HCT116 (cell line): Measurements from ENCODE around the gene SPATA12.

Experiments used
- CTCF ChIP-seq, 3 experiments: fragments of 200-600 bp in 1 of 3; sonication (generic) in 1 of 3; IDR thresholded peaks in 2 of 3; conservative IDR thresholded peaks in 1 of 3; 2 replicates each; pipeline ENCODE4 v1.5.1; 2012 to 2017; ENCODE audit warnings: low read depth in 2 of 3, low read length in 2 of 3, antibody characterized with exemption in 1 of 3, borderline replicate concordance in 1 of 3, control low read depth in 1 of 3, mild to moderate bottlenecking in 1 of 3, mixed read lengths in 1 of 3, mixed run types in 1 of 3, moderate library complexity in 1 of 3; ENCODE audit not compliant: insufficient read depth in 1 of 3
- ELF1 ChIP-seq: IDR thresholded peaks from 2 replicates; pipeline ENCODE4 v1.6.1; 2012; ENCODE audit warnings: low read depth, borderline replicate concordance
- EZH2 ChIP-seq: fragments of 200-600 bp; sonication (generic); IDR thresholded peaks from 2 replicates; pipeline ENCODE4 v1.6.1; 2017; ENCODE audit warnings: antibody characterized with exemption, mixed run types
- EZH2phosphoT487 ChIP-seq: fragments of 200-600 bp; IDR thresholded peaks from 2 replicates; pipeline ENCODE4 v1.6.1; 2018; ENCODE audit warnings: antibody characterized with exemption, borderline replicate concordance
- POLR2A ChIP-seq: IDR thresholded peaks from 2 replicates; pipeline ENCODE4 v1.7.0; 2011; ENCODE audit warnings: borderline replicate concordance; ENCODE audit not compliant: insufficient read depth, insufficient read length; ENCODE audit errors: extremely low read depth
- POLR2AphosphoS5 ChIP-seq: IDR thresholded peaks from 2 replicates; pipeline ENCODE4 v1.6.1; 2011; ENCODE audit warnings: mild to moderate bottlenecking, low read depth, low read length, moderate library complexity
- ZNF274 ChIP-seq: fragments of 200-500 bp; sonication (Bioruptor generic); IDR thresholded peaks from 2 replicates; pipeline ENCODE4 v1.6.1; 2014; ENCODE audit warnings: mild to moderate bottlenecking, low read depth, low read length, inconsistent platforms
- TF ChIP-seq, protein P1 (sequence below): IDR thresholded peaks from 2 replicates; pipeline ENCODE4 v1.6.1; 2012; ENCODE audit warnings: low read depth

GRCh38 chr3:57094575-57094974, 34.1 kb downstream of the SPATA12 start:
- TF ChIP-seq POLR2A (no peak), CTCF (IDR thresholded peaks at IDR 0.05 in 2 of 3, conservative IDR thresholded peaks at IDR 0.05 in 1 of 3; ENCODE audit: borderline replicate concordance in 1 of 3, insufficient read depth in 1 of 3, low read depth in 2 of 3, low read length in 2 of 3) (no peak), EZH2 (no peak), POLR2AphosphoS5 (no peak), EZH2phosphoT487 (no peak), ELF1 (no peak), ZNF274 (no peak)
- TF ChIP-seq, protein P1, sequence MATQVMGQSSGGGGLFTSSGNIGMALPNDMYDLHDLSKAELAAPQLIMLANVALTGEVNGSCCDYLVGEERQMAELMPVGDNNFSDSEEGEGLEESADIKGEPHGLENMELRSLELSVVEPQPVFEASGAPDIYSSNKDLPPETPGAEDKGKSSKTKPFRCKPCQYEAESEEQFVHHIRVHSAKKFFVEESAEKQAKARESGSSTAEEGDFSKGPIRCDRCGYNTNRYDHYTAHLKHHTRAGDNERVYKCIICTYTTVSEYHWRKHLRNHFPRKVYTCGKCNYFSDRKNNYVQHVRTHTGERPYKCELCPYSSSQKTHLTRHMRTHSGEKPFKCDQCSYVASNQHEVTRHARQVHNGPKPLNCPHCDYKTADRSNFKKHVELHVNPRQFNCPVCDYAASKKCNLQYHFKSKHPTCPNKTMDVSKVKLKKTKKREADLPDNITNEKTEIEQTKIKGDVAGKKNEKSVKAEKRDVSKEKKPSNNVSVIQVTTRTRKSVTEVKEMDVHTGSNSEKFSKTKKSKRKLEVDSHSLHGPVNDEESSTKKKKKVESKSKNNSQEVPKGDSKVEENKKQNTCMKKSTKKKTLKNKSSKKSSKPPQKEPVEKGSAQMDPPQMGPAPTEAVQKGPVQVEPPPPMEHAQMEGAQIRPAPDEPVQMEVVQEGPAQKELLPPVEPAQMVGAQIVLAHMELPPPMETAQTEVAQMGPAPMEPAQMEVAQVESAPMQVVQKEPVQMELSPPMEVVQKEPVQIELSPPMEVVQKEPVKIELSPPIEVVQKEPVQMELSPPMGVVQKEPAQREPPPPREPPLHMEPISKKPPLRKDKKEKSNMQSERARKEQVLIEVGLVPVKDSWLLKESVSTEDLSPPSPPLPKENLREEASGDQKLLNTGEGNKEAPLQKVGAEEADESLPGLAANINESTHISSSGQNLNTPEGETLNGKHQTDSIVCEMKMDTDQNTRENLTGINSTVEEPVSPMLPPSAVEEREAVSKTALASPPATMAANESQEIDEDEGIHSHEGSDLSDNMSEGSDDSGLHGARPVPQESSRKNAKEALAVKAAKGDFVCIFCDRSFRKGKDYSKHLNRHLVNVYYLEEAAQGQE, result no peak
